GM18517 (cell line): ENCODE data around the gene VSNL1.

Experiments
- ATAC-seq: cut with Tn5 transposase; IDR thresholded peaks from one replicate; pipeline ENCODE4 v1.9.1; 2021; ENCODE audit warnings: mild to moderate bottlenecking, moderate library complexity; ENCODE audit not compliant: unreplicated experiment

Gene VSNL1

GRCh38 chr2:17689010-17689409 lies 148.5 kb downstream of the VSNL1 start:
- no peak for ATAC-seq

GRCh38 chr2:17690776-17691175 lies 150.3 kb downstream of the VSNL1 start:
- no peak for ATAC-seq
